Mucosa of descending colon (tissue), 3 donors: ENCODE data around the gene SIX1. TPM values are rescaled to one million over a fixed set of nuclear protein-coding genes. Genes with fewer than 3 reads are reported as not detected.

Source experiments
- ATAC-seq: fragments of 200-7000 bp; cut with Tn5 transposase; one replicate; pipeline ENCODE4 v1.9.1; 2020; ENCODE audit warnings: mild to moderate bottlenecking, moderate library complexity
- DNase-seq, 3 donors: peaks; one replicate each; pipeline ENCODE4 v3.0.0-alpha.2; 2020
- H3K36me3 ChIP-seq: fragments of 200-600 bp; one replicate; pipeline ENCODE4 v1.8.0; 2021; ENCODE audit warnings: low read depth, mild to moderate bottlenecking
- H3K4me1 ChIP-seq: fragments of 200-600 bp; one replicate; pipeline ENCODE4 v1.8.0; 2021; ENCODE audit warnings: low read depth, mild to moderate bottlenecking
- H3K4me3 ChIP-seq: fragments of 200-600 bp; one replicate; pipeline ENCODE4 v1.8.0; 2021; ENCODE audit warnings: mild to moderate bottlenecking
- H3K9me3 ChIP-seq: fragments of 200-600 bp; one replicate; pipeline ENCODE4 v1.8.0; 2021; ENCODE audit warnings: mild to moderate bottlenecking
- CTCF ChIP-seq: fragments of 200-600 bp; IDR thresholded peaks from one replicate; pipeline ENCODE4 v1.8.0; 2022; ENCODE audit warnings: antibody characterized with exemption, mild to moderate bottlenecking
- intact Hi-C, 2 donors: fragments of 100-400 bp; cut with DNase I in 1 of 2; cut with micrococcal nuclease in 1 of 2; formaldehyde crosslinking; loops; one replicate each; pipeline versions ENCODE4 v1.11.0 to v1.11.1; 2022; cut with DNase I, micrococcal nuclease
- total RNA-seq, 3 donors: library from RNA; stranded (reverse); fragmentation: NEBNext Ultra II Directional in 2 of 3; extraction: Animal tissue kit (Norgen Biotek cat#: 25700) in 2 of 3; gene quantifications; one replicate each; pipeline versions ENCODE4 v1.2.1 to v1.2.4, GENCODE V29; 2021 to 2023
- donor health status: DM: no; HTN: no; CAD: no; lungs with moderate emphysema.
- donor health status: DM: no; HTN: no; CAD: no.
- donor health status: DM: no; HTN: yes; CAD: no.

Gene SIX1
- total RNA-seq, 3 donors from 2014 or later = 0.16 TPM; not detected in 2

GRCh38 chr14:60646226-60646818 lies 3.0 kb downstream of the SIX1 start:
- Histone ChIP-seq H3K4me1 (peaks cover 26% of the 10 kb centered on the region), H3K4me3 (no peak overlapping the region), H3K9me3 (no peaks in the 10 kb centered on the region), H3K36me3 (no peaks in the 10 kb centered on the region)
- DNase-seq = no peak
- intact Hi-C loops = no loop called here
- TF ChIP-seq CTCF = no peak
- no peak for ATAC-seq

- Histone ChIP-seq H3K9me3 (no peaks in the 10 kb centered on the region), H3K36me3 (no peaks in the 10 kb centered on the region), H3K4me3 (no peak overlapping the region), H3K4me1 (peaks cover 26% of the 10 kb centered on the region)
- TF ChIP-seq CTCF = no peak
- ATAC-seq (no peak), DNase-seq (no peak)
- intact Hi-C loops = no loop called here
Measured at GRCh38 chr14:60645126-60645741, 4.0 kb downstream of the SIX1 start.

- no peak for TF ChIP-seq CTCF
- H3K9me3 ChIP-seq = no peaks in the 10 kb centered on the region
- H3K4me1 ChIP-seq = peaks cover 26% of the 10 kb centered on the region
Measured at GRCh38 chr14:60644666-60645065, 4.6 kb downstream of the SIX1 start.

GRCh38 chr14:60643463-60644314 lies 5.6 kb downstream of the SIX1 start:
- Histone ChIP-seq H3K4me3 (no peak overlapping the region), H3K36me3 (no peaks in the 10 kb centered on the region), H3K4me1 (peaks cover 20% of the 10 kb centered on the region), H3K9me3 (no peaks in the 10 kb centered on the region)
- DNase-seq = no peak
- ATAC-seq = no peak
- intact Hi-C loops = no loop called here
- TF ChIP-seq CTCF = no peak

More at GRCh38 chr14:60644666-60645065, 4.6 kb downstream of the SIX1 start:
- DNase-seq (no peak), ATAC-seq (no peak)
- intact Hi-C loops = no loop called here
- H3K4me3 ChIP-seq = no peak overlapping the region
- no peaks in the 10 kb centered on the region for H3K36me3 ChIP-seq

- ATAC-seq (no peak), DNase-seq (no peak)
- TF ChIP-seq CTCF = no peak
- Histone ChIP-seq H3K4me1 (peaks cover 14% of the 10 kb centered on the region), H3K36me3 (no peaks in the 10 kb centered on the region), H3K9me3 (no peaks in the 10 kb centered on the region), H3K4me3 (no peak overlapping the region)
- intact Hi-C loops = no loop called here
Measured at GRCh38 chr14:60643141-60643462, 6.2 kb downstream of the SIX1 start.
